HG03575 (cell line): ENCODE results near the gene SRD5A2.

Experiments used
- ATAC-seq: cut with Tn5 transposase; IDR thresholded peaks from one replicate; pipeline ENCODE4 v1.9.1; 2021; ENCODE audit not compliant: unreplicated experiment, insufficient number of reproducible peaks, low FRiP score; ENCODE audit errors: extremely low read depth

The SRD5A2 gene, protein sequence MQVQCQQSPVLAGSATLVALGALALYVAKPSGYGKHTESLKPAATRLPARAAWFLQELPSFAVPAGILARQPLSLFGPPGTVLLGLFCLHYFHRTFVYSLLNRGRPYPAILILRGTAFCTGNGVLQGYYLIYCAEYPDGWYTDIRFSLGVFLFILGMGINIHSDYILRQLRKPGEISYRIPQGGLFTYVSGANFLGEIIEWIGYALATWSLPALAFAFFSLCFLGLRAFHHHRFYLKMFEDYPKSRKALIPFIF

DNA sequence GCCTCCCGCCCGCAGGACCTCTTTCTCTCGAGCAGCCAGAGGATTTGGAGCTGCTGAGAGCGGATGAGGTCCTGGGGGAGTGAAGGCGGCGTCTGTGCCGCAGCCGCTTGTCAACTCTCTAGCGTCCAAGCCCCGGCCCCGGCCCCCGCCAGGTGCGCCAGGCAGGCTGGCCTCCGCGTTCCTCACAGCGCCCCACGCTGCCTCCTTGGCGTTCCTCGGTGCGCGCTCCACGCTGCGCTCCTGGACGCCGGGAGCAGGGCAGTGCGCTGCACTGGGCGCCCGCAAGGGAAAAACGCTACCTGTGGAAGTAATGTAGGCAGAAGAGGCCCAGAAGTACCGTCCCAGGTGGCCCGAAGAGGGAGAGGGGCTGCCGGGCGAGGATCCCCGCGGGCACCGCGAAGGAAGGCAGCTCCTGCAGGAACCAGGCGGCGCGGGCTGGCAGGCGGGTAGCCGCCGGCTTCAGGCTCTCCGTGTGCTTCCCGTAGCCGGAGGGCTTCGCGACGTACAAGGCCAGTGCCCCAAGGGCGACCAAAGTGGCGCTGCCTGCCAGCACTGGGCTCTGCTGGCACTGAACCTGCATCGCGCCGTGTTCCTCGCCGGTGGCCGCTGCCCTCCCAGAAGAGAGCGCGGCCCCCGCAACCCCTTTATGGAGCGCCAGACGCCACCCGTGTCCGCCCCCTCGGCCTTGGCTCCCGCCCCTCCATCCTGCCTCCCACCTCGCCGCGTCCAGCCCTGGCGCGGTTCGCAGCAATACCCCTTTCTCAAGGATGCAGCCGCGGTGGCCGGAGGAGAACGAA is at the start of gene SRD5A2:
SRD5A2 (minus strand) TSS at position 618 of the 797 bp plus-strand sequence; CDS start at position 580, 38 bp downstream.
- no peak for ATAC-seq

DNA sequence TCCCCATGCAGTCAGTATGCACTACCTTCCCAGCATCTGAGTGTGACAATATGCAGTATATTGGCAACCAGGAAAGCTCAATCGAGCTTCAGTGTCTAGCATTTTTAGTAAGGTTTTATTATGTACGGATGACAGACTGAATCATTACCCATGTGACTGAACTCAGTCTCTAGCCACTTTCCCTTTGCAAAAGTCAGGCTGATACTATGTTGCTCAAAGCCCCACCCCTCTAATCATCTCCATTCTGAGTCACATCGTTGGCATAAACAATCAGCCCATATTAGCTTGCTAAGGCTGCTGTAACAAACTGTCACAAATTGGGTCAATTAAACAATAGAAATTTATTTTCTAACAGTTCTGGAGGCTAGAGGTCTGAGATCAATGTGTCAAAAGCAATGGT is 25.8 kb upstream of the SRD5A2 start:
- ATAC-seq, result no peak

DNA sequence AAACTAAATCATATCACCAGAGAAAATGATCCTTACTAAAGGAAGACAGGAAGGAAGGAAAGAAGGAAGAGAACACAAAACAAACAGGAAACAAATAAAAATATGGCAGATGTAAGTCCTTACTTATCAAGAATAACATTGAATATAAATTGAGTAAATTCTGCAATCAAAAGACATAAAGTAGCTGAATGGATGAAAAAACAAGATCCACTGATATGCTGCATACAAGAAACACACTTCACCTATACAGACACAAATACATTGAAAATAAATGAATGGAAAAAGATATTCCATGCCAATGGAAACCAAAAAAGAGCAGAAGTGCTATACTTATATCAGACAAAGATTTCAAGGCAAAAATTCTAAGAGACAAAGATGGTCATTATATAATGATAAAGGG is 18.0 kb upstream of the SRD5A2 start:
- ATAC-seq, result no peak

DNA sequence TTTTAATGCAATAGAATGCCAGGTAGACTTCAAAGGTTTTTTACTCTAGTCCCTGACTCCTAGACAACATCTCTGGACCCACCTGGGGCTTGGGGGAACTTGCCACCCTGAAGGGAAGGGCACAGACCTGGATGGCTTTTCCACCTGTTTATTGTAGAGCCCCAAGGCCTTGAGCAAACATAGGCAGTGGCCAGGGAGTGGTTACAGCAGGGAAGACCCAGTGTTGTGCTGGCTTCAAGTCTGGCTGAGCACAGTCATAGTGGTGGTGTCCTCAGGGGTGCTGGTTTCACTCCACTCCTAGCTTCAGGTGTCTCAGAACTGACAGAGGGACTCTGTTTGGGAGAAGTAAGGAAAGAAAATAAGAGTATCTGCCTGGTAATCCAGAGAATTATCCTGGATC is 5.5 kb upstream of the SRD5A2 start:
- ATAC-seq, result no peak

DNA sequence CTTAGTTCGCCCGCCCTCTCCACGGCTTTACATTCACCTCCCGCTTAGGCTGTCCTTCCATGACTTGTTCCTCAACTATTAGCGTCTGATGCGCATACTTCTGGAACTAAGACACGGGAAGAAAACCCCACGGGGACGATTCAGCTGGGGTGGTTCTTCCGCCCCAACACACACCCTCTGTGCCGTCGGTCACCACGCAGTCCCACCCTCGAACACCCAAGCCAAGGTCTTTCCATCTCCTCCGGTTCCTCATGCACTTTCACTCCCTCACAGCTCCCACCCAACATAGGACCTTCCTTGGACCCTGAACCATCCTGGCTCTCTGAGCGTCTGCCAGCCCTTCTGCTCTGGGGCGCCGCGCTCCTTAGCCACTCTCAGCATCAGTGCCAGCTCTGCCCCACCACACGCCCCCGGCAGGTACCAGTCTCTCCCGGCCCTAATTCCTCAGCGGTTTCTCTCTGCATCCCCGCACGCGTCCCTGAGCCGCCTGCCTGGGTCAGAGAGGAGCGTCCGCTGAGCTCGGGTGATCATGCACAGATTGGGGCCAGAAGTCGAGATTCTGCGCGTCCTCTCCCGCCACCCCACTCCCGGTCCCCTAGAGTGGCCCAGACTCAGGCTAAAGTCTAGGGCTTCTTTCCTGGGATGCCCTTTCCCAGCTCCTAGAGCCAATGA is 522 bp upstream of the SRD5A2 start:
- no peak for ATAC-seq

DNA sequence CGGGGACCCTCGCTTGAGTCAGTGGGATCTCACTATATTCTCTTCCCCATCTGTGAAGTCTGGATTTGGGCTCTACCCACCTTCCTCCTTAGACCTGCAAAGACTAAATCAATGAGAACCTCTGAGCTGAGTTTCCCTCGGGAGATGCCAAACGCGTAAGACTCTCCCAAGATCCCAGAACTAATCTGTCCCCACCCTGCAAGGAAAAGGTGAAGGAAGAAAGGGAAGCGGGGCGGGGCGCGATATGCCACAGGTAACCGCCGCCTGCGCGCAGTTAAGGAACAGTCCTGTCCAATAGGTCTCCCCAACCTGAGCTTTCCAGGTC is 780 bp downstream of the SRD5A2 start:
- ATAC-seq, result no peak

DNA sequence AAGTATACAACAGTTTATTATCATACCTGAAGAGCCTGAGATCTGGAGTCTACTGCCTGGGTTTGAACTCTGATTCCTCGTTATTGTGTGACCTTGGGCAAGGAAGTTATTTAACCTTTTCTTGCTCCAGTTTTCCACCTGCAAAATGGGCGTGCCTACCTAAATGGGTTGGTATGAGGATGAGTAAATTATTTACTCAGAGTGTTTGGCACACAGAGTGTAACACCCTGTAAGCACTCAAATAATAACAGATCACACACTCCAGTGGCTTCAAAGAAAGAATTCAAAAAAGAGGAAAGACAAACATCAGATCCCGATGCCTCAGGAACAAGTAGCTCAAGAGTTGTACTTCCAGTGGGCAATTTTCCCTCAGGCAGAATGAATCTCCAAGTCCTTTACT is 2.4 kb downstream of the SRD5A2 start:
- ATAC-seq, result no peak

DNA sequence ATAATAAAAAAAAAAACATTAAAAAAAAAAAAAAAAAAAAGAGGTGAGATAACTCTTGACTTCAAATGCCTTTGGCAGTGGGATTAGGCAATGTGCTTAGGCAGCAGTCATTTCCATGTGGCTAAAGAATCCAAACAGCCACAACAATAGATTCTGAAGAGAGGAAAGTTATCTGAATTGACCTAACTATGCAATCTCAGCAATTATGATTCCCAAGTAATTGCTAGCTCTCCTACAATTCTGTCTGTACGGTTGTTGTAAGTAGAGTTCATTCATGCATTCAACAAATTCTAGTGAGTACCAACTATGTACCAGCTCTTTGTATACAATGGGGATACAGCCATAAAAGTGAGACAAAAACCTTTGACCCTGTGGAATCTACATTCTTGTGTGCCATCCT is 3.6 kb downstream of the SRD5A2 start:
- ATAC-seq, result no peak

DNA sequence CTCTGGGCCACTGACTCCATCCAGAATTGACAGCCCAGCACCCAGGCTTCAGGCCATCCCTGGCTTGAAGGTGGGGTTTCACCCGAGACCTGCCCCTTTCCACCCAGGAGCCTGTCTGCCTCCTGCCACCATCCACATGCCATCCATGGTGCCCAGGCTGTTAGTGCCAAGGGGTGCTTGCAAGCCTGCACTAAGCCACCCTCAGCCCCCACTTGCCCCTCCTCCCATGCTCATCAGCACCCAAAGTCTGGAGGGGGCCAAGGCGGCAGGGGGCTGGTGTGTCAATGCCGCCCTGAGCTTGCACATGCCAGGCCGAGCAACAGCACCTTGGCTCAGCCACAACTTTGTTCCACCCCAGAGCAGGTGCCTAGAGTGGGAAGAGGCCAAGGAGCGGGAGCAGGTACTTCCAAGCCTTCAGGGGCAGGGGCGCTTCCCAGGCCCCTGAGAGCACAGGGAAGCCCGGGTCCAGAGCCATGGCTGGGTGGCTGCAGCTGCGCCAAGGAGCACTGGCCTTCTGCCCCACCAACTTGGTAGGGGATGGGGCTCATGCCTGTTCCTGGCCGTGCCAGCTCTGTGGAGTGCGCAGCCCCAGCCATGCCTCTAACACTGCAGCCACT is 12.0 kb downstream of the SRD5A2 start:
- no peak for ATAC-seq

DNA sequence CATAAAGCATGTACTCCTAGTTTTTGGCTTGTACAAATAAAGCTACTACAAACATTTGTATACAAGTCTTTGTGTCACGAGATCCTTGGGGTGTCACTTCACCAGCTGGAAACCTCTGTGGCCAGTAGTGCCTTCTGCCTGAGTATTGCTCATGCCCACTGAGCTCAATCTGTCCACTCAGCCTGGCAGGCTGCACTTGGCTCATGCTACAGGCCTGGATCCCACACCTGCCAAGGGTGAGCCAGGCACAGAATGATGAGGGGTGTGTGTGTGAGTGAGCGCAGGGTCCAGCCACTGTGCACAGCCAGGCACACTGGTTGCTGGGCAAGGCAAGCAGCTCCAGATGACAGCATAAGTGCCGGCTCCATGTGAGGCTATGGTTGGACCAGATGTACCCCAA is 13.1 kb downstream of the SRD5A2 start:
- no peak for ATAC-seq

DNA sequence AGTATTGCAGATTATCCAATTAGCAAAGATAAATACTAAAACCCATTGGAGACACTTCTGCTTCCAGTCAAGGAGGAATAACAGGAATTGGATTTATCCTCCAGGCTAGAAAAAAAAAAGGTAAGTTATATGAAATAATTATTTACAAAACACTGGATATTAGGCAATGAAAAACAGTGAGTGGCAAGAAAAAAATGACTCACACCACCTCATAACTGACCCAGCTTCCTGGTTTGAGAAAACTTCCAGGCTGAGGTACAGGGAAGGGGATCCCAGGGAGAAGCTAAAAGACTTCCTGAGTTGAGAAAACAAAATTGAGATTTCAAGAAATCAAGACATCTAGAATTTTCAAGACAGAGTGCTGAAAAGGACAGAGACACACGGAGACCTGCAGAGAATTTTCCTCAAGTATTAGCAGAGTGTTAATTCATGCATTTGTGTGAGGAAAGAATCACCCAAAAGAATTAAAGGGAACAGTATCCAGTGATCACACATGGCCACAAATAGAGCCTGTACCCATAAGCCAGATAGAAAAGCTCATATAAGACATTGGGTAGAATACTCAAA is 17.4 kb downstream of the SRD5A2 start:
- ATAC-seq, result no peak

DNA sequence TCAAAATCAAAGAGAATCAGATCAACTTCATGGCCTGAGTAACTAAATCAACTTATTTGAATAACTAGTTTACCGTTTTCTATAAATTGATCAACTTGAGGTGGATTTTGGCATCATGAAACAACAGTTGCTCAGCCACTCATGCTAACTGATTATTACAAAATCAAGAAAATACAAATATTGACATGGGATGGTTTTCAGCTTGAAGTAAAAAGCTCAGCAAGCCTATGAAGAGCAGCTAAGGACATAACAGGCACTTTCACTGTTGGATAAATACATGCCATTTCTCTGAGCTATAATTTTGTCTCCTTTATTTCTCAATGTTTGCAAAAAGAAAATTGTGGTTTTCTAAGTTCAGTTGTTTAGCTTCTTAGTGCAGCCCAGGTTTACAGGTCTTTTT is 18.9 kb downstream of the SRD5A2 start:
- ATAC-seq, result no peak

DNA sequence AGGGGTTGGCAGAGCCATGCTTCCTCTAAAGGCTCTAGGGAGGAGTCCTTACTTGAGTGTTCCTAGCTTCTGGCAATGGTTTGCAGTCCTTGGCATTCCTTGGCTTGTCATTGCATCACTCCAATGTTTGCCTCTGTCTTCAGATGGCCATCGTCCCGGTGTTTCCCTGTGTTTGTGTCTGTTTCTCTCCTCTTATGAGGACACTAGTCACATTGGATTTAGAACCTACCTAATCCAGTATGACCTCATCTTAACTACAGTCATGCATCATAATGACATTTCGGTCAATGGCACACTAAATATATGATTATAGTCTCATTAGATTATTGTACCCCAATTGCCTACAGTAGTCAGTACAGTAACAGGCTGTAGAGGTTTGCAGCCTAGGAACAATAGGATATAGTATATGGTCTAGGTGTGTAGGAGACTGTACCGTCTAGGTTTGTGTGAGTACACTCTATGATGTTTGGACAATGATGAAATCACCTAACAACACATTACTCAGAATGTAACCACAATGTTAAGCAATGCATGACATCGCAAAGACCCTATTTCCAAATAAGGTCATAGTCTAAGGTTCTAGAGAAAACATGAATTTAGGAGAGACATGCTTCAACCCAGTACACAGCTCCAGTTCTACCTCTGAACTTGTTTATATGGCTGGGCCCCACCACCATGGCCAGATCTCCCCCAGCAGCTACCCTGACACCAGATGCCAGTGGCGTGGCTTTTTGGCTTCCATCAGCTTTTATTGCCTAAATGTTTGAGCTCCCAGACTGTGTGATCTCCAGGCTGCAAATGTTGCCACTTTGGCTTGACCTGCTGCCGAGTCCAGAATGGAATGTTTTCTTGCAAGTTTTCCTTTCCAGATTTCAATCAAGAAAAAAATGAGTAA is 22.1 kb downstream of the SRD5A2 start:
- ATAC-seq, result no peak

DNA sequence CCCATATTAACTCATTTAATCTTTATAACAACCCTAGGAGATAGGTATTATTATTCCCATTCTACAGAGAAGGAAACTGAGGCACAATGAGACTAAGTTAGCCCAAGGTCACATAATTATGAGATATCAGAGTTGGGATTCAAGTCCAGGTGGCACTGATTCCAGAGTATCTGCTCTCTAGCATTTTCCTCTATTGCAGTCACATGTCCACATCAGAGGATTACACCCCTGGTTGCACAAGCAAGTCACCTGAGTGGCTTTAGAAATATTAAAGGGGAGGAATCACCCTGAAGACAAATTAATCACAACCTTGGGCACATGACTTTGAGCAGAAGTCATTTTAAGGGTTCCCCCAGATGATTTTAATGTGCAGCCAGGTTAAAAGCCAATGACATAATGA is 23.8 kb downstream of the SRD5A2 start:
- ATAC-seq, result no peak

DNA sequence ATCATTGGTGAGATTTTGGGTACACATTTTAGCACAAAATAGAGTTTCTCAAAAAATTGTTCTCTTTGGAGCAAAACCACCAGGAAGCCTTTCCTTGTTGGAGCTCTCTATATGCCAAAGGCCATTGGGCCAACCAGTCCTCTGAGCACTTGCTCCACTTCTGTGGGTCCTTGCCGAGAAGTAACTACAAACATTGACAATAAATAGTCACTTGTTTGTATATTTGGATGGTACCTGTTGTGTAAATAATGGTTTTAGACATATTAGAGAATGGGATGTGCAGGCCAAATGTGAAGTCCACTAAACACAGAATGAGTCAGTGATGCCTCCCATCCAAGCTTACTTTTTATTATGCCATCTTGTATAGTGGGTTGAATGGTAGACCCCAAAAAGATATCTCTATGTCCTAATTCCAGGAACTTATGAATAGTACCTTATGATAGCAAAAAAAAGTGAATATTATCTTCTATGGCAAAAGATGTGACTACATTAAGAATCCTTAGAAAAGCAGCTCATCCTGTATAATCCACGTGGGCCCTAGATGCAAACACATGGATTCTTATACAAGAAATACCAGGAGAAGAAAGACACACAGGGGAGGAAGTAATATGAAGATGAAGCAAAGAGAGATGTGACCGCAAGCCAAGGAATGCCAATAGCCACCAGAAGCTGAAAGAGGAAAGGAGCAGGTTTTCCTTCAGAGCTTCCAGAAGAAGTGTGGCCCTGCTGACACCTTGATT is 24.6 kb downstream of the SRD5A2 start:
- no peak for ATAC-seq

DNA sequence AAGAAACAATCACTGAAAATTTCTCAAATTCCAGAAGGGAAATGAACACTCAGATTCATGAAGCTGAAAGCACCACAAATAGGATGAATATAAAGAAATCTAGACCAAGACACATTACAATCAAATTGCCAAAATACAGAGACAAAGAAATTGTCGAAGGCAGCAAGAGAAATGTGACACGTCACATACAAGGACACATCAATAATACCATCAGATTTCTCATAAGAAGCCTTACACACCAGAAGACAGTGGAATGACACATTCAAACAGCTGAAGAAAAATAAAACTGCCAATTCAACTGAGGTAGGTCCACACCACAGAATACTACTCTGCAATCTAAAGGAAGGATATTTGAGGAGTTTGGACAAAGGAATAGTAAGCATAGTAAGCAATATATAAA is 27.4 kb downstream of the SRD5A2 start:
- ATAC-seq, result no peak

DNA sequence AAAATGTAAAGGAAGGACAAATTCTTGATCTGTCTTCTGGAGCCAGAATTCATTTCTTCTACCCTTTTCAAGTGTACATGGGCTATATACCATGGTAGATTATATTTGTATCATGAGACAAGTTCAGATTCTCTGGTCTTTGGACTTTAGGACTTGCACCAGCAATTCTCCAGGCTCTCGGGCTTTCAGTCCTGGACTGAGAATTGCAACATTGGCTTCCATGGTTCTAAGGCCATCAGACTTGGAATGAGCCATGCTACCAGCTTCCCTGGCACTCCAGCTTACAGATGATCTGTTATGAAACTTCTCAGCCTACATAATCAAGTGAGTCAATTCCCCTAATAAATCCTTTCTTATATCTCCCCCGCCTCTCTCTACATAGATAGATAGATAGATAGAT is 33.3 kb downstream of the SRD5A2 start:
- no peak for ATAC-seq

DNA sequence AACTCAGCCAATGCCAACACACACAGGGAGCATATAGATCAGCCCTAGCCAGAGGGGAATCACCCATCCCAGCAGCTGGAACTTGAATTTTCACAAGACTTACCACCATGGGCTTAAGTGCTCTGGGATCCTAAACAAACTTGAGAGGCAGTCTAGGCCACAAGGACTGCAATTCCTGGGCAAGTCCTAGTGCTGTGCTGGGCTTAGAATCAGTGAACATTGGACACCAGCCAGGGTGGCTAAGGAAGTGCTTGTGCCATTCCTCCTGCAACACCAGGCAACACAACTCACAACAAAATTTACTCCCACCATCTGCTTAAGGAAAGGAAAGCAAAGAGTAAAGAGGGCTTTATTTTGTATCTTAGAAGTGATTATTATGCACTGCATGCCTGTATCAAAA is 38.9 kb downstream of the SRD5A2 start:
- no peak for ATAC-seq
